NCI-H446 treated with DMSO at 0.1 percent for 48 hours (cell line): Measurements from ENCODE around the gene SRSF6.
"Not testable (repeated sequence)": the region's sequence is repeated elsewhere in the genome, so short reads cannot be mapped to it uniquely, and the experiment has no call there.

Experiments used
- DNase-seq: peaks from one replicate; lab custom pipeline; 2025; lab: John Stamatoyannopoulos, UW

SRSF6 gene

GRCh38 chr20:43448748-43449535, 8.8 kb upstream of the SRSF6 start:
- DNase-seq = no peak

- no peak for DNase-seq
Observed at GRCh38 chr20:43450841-43451799, 6.6 kb upstream of the SRSF6 start.

DNA sequence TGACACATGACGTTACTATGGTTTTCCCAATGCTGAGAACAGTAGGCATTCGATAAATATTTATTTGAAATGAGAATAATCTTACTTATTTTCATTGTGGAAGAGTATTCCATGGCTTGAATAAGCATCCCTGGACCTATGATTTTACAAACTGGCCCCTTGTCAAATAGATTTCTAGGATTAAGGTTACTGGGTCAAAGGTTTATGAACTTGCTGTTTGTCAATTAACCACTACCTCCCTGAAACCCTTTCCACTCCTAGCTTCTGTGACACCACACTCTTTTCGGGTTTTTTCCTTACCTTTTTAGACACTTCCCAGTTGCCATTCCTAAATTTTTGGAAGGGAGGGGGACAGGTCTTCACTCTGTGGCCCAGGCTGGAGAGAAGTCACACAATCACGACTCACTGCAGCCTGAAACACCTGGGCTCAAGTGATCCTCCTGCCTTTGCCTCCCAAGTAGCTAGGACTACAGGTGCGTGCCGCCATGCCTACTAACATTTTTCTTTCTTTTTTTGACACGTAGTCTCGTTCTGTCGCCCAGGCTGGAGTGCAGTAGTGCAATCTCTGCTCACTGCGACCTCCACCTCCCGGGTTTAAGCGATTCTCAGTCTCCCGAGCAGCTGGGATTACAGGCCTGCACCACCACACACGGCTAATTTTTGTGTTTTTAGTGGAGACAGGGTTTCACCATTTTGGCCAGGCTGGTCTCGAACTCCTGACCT, 5.1 kb upstream of the SRSF6 start:
- no peak for DNase-seq

DNA sequence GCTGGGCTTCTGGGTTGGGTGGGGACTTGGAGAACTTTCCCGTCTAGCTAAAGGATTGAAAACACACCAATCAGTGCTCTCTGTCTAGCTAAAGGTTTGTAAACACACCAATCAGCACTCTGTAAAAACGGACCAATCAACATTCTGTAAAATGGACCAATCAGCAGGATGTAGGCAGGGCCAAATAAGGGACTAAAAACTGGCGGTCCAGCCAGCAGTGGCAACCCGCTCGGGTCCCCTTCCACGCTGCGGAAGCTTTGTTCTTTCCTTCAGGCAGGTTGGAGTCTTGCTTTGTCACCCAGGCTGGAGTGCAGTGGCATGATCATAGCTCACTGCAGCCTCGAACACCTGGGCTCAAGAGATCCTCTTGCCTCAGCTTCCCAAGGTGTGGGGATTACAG, 1.4 kb upstream of the SRSF6 start:
- DNase-seq = not testable (repeated sequence)

- DNase-seq = peak; percentile 89
Observed at GRCh38 chr20:43456809-43457639, 672 bp upstream of the SRSF6 start.

- no peak for DNase-seq
Observed at GRCh38 chr20:43458422-43458924, 777 bp downstream of the SRSF6 start.

- no peak for DNase-seq
Observed at GRCh38 chr20:43459022-43459942, 1.6 kb downstream of the SRSF6 start.

DNA sequence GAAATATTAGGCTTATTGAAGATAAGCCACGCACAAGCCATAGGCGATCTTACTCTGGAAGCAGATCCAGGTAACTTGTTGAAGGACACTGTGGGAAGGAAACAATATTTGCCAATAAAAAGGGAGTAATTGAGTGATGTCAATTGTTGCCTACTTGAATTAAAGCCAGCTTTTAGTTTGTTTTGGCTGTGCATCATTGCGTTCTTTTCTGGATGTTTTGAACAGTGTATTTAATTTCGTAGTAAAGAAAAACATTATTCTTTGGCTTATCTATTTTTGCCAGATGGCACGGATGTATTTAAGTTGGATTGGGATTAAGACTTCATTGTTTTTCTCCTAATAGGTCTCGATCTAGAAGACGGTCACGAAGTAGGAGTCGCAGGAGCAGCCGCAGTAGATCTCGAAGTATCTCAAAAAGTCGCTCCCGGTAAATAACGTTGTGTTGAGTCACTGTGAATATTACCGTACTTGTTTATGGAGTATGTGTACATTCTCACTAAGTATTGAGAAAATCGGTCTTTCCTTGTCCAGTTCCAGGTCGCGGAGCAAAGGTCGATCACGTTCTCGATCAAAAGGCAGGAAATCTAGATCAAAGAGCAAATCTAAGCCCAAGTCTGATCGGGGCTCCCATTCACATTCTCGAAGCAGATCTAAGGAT, 2.6 kb downstream of the SRSF6 start:
- no peak for DNase-seq

DNA sequence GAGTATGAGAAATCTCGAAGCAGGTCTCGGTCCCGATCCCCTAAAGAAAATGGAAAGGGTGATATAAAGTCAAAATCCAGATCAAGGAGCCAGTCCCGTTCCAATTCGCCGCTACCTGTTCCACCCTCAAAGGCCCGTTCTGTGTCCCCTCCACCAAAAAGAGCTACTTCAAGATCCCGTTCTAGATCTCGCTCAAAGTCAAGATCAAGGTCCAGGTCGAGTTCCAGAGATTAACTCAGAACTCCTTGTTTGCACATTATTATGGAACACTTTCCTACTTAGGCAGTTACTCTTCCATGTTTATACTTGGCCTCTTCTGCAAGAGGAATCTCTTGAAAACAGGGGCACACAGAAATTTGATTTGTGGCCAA, 3.1 kb downstream of the SRSF6 start:
- DNase-seq = no peak

DNA sequence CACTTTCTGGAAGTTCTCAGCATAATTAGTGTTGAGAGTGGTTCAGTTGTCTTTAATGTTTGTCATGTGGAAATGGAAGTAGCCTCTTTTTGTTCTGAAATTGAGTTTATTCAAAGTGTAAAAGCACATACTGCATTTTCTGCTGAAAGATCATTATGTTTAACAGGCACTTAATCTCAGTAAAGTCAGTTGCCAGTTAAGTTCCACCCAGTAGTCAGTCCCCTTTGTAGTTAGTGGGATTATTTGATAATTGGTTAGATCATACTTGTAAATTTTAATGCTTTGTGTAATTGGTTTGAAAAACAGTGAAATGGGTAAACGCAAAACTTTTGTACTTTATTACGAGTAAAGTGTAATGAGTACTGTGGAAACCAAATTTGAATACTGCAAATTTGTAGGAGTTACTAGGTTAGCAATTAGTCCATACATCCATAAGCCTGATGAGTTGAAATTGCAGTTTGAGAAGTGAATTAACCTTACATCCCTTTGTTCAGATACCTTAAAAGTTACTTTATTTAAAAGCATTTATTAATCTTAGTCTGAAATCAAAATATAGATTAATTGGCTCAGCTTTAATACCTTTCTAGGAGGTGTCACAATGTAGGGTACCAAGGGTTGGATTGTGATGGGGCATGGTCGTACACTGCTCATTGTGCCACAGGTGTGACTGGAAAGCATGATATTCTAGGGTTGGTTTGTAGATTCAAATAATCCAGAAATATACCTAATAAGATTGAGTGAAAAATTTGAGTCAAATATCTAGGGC, 4.4 kb downstream of the SRSF6 start:
- no peak for DNase-seq

DNA sequence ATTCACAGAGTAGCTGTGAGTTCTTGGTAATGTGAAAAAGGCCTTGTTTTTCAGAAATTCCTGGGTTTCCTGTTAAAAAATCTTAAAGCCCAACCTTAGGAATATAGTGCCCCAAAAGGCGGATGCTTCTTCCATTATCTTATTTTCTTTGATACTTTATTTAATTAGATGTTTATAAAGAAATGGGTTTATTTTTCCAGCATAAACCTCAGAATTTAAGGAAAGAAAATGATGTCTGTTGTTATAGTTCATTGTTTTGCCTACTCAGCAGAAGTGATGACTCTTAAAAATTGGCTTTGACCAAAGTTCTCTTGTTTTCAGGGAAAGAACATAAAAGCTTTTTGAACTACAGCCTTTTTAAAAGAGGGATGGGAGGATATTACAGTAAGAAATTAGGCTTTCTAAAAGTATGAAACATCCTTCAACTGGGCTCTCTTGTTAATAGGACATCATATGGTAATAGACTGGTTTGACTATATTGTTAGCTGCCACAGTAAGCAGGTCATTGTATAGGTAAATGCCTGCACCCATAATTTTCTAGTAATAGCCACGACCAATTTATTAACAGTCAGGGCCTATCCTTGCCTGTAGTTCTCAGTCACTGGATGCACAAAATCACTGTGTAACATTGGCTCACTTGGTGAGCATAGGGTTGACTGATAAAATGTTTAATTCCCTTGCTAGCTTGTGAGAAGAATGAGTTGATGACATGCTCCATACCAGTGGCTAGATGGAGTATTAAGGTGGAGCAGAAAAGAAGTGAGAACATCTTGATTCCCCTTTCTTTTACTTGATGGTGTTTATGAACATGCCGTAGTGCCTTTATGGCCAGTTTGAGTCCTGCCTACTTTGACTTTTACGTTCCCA, 5.2 kb downstream of the SRSF6 start:
- DNase-seq = no peak

DNA sequence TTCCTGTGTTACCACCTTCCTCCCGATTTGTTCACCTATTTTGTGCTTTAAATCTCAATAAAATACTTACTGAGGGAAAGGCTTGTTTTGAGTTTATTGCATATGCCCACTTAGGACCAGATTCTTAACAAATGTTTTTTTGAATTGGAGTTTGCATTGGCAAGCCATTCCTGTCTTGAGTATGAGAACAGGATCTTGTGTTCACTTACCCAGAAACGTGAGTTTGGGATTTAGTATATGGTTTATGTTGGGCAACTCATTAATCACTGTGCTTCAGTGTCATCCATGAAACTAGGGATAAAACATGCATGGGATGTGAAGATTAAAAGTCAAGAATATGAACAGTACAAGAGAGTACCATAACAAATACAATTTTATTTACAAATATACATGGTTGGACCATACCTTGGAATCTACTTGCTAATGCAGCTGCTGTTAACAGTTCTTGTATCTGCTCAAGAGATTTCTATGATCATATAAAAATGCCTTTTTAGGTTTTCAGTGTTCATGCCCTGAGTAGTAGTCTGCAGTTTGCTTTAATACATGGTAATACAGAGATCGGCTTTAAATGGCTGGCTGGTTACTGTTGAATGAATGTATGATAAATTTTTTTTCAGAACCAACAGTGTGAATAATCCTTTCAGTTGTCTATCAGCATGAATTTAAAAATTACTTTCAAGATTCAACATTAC, 6.0 kb downstream of the SRSF6 start:
- DNase-seq = no peak

GRCh38 chr20:43464219-43464790, 6.6 kb downstream of the SRSF6 start:
- DNase-seq = no peak

- no peak for DNase-seq
Observed at GRCh38 chr20:43465625-43465943, 7.9 kb downstream of the SRSF6 start.

DNA sequence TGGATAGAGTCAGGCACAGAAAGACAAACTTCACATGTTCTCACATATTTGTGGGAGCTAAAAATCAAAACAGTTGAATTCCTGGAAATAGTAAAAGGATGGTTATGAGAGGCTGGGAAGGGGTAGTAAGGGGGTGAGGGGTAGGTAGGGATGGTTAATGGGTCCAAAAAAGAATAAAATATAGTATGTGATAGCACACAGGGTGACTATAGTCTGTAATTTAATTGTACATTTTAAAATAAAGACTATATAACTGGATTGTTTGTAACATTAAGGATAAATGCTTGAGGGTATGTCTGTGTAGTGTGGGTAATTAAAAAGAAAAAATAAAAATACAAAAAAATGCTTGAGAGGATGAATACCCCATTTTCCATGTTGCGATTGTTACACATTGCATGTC, 9.9 kb downstream of the SRSF6 start:
- DNase-seq = no peak

- DNase-seq = no peak
Observed at GRCh38 chr20:43472671-43473380, 15.1 kb downstream of the SRSF6 start.

GRCh38 chr20:43473381-43473704, 15.6 kb downstream of the SRSF6 start:
- no peak for DNase-seq
